NCI-H510A (cell line): ENCODE results near the gene PDK3.

ENCODE experiments used
- DNase-seq: peaks from one replicate; lab custom pipeline; 2025; lab: John Stamatoyannopoulos, UW

PDK3 gene

GRCh38 chrX:24482823-24483415 is 17.8 kb downstream of the PDK3 start:
- no peak for DNase-seq

- no peak for DNase-seq
These were observed 18.5 kb downstream of the PDK3 start for GRCh38 chrX:24483596-24483995.

- no peak for DNase-seq
These were observed 20.2 kb downstream of the PDK3 start for GRCh38 chrX:24485323-24485722.

GRCh38 chrX:24485976-24486680 is 21.0 kb downstream of the PDK3 start:
- DNase-seq, result no peak

- no peak for DNase-seq
These were observed 22.5 kb downstream of the PDK3 start for GRCh38 chrX:24487571-24487970.

- peak; percentile 2 for DNase-seq
These were observed 26.7 kb downstream of the PDK3 start for GRCh38 chrX:24491741-24492140.

- DNase-seq, result peak; percentile 26
These were observed 28.9 kb downstream of the PDK3 start for GRCh38 chrX:24493740-24494581.

GRCh38 chrX:24494647-24495075 is 29.6 kb downstream of the PDK3 start:
- DNase-seq, result peak; percentile 14

- no peak for DNase-seq
These were observed 30.6 kb downstream of the PDK3 start for GRCh38 chrX:24495700-24496099.

GRCh38 chrX:24498181-24498580 is 33.1 kb downstream of the PDK3 start:
- DNase-seq, result no peak

- no peak for DNase-seq
These were observed 33.9 kb downstream of the PDK3 start for GRCh38 chrX:24498975-24499374.

GRCh38 chrX:24506082-24506481 is 41.0 kb downstream of the PDK3 start:
- DNase-seq, result no peak

GRCh38 chrX:24508375-24508774 is 43.3 kb downstream of the PDK3 start:
- no peak for DNase-seq

- no peak for DNase-seq
These were observed 48.3 kb downstream of the PDK3 start for GRCh38 chrX:24513416-24513815.

GRCh38 chrX:24515447-24515846 is 50.4 kb downstream of the PDK3 start:
- no peak for DNase-seq

GRCh38 chrX:24520472-24520871 is 55.4 kb downstream of the PDK3 start:
- no peak for DNase-seq

GRCh38 chrX:24525455-24525854 is 60.4 kb downstream of the PDK3 start:
- no peak for DNase-seq

GRCh38 chrX:24526616-24527015 is 61.5 kb downstream of the PDK3 start:
- no peak for DNase-seq

- DNase-seq, result no peak
These were observed 63.5 kb downstream of the PDK3 start for GRCh38 chrX:24528605-24529004.

- DNase-seq, result no peak
These were observed 71.5 kb downstream of the PDK3 start for GRCh38 chrX:24536551-24536950.

GRCh38 chrX:24542756-24543155 is 77.7 kb downstream of the PDK3 start:
- no peak for DNase-seq

- no peak for DNase-seq
These were observed 82.9 kb downstream of the PDK3 start for GRCh38 chrX:24547961-24548360.

- no peak for DNase-seq
These were observed 85.1 kb downstream of the PDK3 start for GRCh38 chrX:24550166-24550565.
